Measurements from ENCODE around the gene RGS3.

DNA sequence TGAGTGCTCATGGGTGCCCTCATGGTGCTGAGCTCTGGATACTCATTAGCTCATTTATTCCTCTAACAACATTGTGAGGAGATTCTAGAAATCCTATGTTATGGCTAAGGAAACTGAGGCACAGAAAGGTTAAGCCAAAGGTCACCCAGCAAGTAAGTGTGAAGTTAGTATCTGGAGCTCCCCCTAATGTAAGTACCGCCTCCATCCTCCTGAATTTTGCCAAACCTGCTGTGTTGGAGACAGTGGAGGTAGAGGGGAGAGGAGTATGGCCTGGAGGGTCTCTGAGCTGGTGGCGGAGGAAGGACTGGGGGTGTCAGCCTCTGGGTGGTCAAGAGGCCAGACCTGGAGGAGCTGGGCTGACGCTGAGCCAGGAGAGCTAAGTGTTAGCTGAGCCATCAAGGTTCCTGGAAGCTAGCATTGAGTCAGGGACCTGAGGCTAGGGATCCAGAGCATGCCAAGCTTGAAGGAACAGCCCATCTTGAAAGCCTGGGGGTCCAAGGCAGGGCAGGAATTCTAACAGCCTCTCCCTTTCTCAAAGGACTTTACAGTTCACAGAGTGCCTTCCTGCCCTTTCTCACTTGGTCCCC lies 114.8 kb downstream of the RGS3 start:
- TF ChIP-seq CTCF (IDR thresholded peaks at IDR 0.05; ENCODE audit: extremely low read depth in 1 of 2, insufficient read depth in 1 of 2, low read depth in 1 of 2, low read length in 2 of 2) (no peak), POLR2AphosphoS5 (IDR thresholded peaks at IDR 0.05; ENCODE audit: insufficient read depth, low read depth, low read length) (no peak), POLR2A (IDR thresholded peaks at IDR 0.05; ENCODE audit: low read depth, low read length) (no peak), EZH2 (IDR thresholded peaks at IDR 0.05; ENCODE audit: borderline replicate concordance, low read depth, low read length, severe bottlenecking) (no peak)
